Adrenal gland (tissue), 12 donors: ENCODE data around the gene HOXD10. TPM values are rescaled to one million over a fixed set of nuclear protein-coding genes. Genes with fewer than 3 reads are reported as not detected.

ENCODE experiments used
- DNase-seq, 7 donors: peaks; one replicate each; pipeline ENCODE4 v3.0.0-alpha.2; 2019 to 2020
- H3K27ac ChIP-seq, 5 donors: fragments of 200-600 bp; sonication (generic) in 4 of 5; 1 replicate in 3 of 5; 2 replicates in 2 of 5; pipeline versions ENCODE4 v1.5.1 to v1.8.0; 2016 to 2020; ENCODE audit warnings: mild to moderate bottlenecking in 1 of 5
- H3K27me3 ChIP-seq: fragments of 200-600 bp; 2 replicates; pipeline ENCODE4 v1.8.0; 2021
- H3K36me3 ChIP-seq, 2 donors: fragments of 200-600 bp; replicated peaks in 1 of 2; 1 replicate in 1 of 2; 2 replicates in 1 of 2; pipeline versions ENCODE4 v1.5.1 to v1.8.0; 2018 to 2022
- H3K4me1 ChIP-seq, 2 donors: fragments of 200-600 bp; replicated peaks in 1 of 2; 1 replicate in 1 of 2; 2 replicates in 1 of 2; pipeline versions ENCODE4 v1.5.1 to v1.8.0; 2018 to 2021
- H3K4me3 ChIP-seq, 4 donors: fragments of 200-600 bp; sonication (generic) in 3 of 4; one replicate each; pipeline ENCODE4 v1.5.1; 2016 to 2018
- H3K9me3 ChIP-seq, 3 donors: fragments of 200-600 bp; sonication (generic) in 1 of 3; replicated peaks in 1 of 3; 1 replicate in 2 of 3; 2 replicates in 1 of 3; pipeline versions ENCODE4 v1.5.1 to v1.8.0; 2016 to 2021
- CTCF ChIP-seq, 6 experiments: fragments of 450-650 bp in 4 of 6; fragments of 200-600 bp in 2 of 6; sonication (generic) in 1 of 6; IDR thresholded peaks; 1 replicate in 5 of 6; 2 replicates in 1 of 6; pipeline versions ENCODE4 v1.5.1 to v1.8.0; 2016 to 2021; ENCODE audit warnings: antibody characterized with exemption in 6 of 6, mild to moderate bottlenecking in 2 of 6, moderate library complexity in 1 of 6
- POLR2A ChIP-seq, 2 donors: fragments of 450-650 bp; IDR thresholded peaks; one replicate each; pipeline ENCODE4 v1.6.1; 2017; ENCODE audit warnings: antibody characterized with exemption in 2 of 2, mild to moderate bottlenecking in 2 of 2, moderate library complexity in 1 of 2
- WGBS, 4 donors: extraction: QIAGEN DNeasy Blood & Tissue Kit in 2 of 4; methylation state at CpG; one replicate each; pipeline versions ENCODE4 v1.1.5 to v1.1.7; 2013 to 2017; 5-methylcytosine and 5-hydroxymethylcytosine counted together
- intact Hi-C, 2 donors: fragments of 100-400 bp; cut with DNase I; formaldehyde crosslinking; loops; one replicate each; pipeline versions ENCODE4 v1.14.1 to v1.15.0; 2022 to 2023
- polyA plus RNA-seq, 3 donors: library from polyadenylated mRNA; stranded (reverse); fragments of 200-250 nt in 2 of 3; fragments of 350-450 nt in 1 of 3; fragmentation: Illumina TruSeq in 1 of 3; extraction: RNeasy Lipid Tissue Mini Kit (QIAGEN cat#74804) in 1 of 3; gene quantifications; one replicate each; pipeline ENCODE4 v1.2.3, GENCODE V29; 2013 to 2014
- total RNA-seq, 9 donors: library from RNA; depleted of rRNA in 4 of 9; stranded (reverse); fragments of >200 nt in 4 of 9; fragments of 120-200 nt in 1 of 9; fragmentation: NEBNext Ultra II Directional in 1 of 9; extraction: Animal tissue kit (Norgen Biotek cat#: 25700) in 1 of 9; gene quantifications; one replicate each; pipeline versions ENCODE4 v1.1.0 to v1.2.4, GENCODE V29; 2013 to 2023
- donor health status: healthy with polysubstance abuse.
- donor health status: Bipolar disorder and iron deficiency.
- donor health status: DM: yes; HTN: yes; CAD: no.
- donor health status: DM: no; HTN: no; CAD: no.
- donor health status: DM: no; HTN: no; CAD: no.
- donor health status: DM: yes; HTN: yes; CAD: no.

The HOXD10 gene
- total and polyA plus RNA-seq, 12 donors: 0.11 to 0.33 (median 0.18) TPM; not detected in 8

- peak in 1 of 7 donors; percentile 55 for DNase-seq
- WGBS, 4 donors: 66 to 76% (median 69%) methylated on average over 22 to 55 of the region's 55 CpGs
- intact Hi-C loops: no loop called here
- Histone ChIP-seq H3K36me3 (peaks cover 0 to 30% of the 10 kb centered on the region in 2 donors), H3K9me3 (no peaks in the 10 kb centered on the region), H3K4me3 (no peak within 1 kb of the TSS), H3K4me1 (no peaks in the 10 kb centered on the region), H3K27me3 (no peaks in the 10 kb centered on the region), H3K27ac (no peak within 1 kb of the TSS)
- no peak for TF ChIP-seq CTCF (IDR thresholded peaks at IDR 0.05)
- TF ChIP-seq POLR2A (IDR thresholded peaks at IDR 0.05): no peak
These were observed 35.1 kb downstream of the HOXD10 start, which contains the start of gene HOXD4 for GRCh38 chr2:176151442-176152287. Gene HOXD4, plus strand, starts transcription at chr2:176151550. Its CDS starts 84 bp downstream, at chr2:176151634.

- TF ChIP-seq POLR2A (IDR thresholded peaks at IDR 0.05) (no peak), CTCF (IDR thresholded peaks at IDR 0.05) (no peak)
- H3K4me3 ChIP-seq: no peak overlapping the region
- WGBS, 4 donors: 59 to 77% (median 66%) methylated on average over 39 to 48 of the region's 48 CpGs
- intact Hi-C loops: no loop called here
- H3K9me3 ChIP-seq: no peaks in the 10 kb centered on the region
- no peak overlapping the region for H3K27ac ChIP-seq
- peaks cover 0 to 30% of the 10 kb centered on the region in 2 donors for H3K36me3 ChIP-seq
- H3K4me1 ChIP-seq: no peaks in the 10 kb centered on the region
- no peaks in the 10 kb centered on the region for H3K27me3 ChIP-seq
- DNase-seq: peak in 1 of 7 donors; percentile 47
These were observed 36.0 kb downstream of the HOXD10 start for GRCh38 chr2:176152350-176153181.

- DNase-seq: no peak
- H3K36me3 ChIP-seq: peaks cover 0 to 30% of the 10 kb centered on the region in 2 donors
- no peaks in the 10 kb centered on the region for H3K9me3 ChIP-seq
- H3K4me1 ChIP-seq: no peaks in the 10 kb centered on the region
- no peak overlapping the region for H3K4me3 ChIP-seq
- intact Hi-C loops: no loop called here
- H3K27me3 ChIP-seq: no peaks in the 10 kb centered on the region
- TF ChIP-seq POLR2A (IDR thresholded peaks at IDR 0.05) (no peak), CTCF (IDR thresholded peaks at IDR 0.05) (no peak)
- no peak overlapping the region for H3K27ac ChIP-seq
- WGBS, 4 donors: 81 to 85% (median 82%) methylated on average over 11 of the region's 11 CpGs
These were observed 38.1 kb downstream of the HOXD10 start for GRCh38 chr2:176154576-176155252.
